ENCODE measurements around the gene OTOR. TPM values are rescaled to one million over a fixed set of nuclear protein-coding genes. Genes with fewer than 3 reads are reported as not detected.

OTOR gene
- total RNA-seq, 4 donors from 2014 or later = not detected

- no peak for TF ChIP-seq POLR2A (IDR thresholded peaks at IDR 0.05)
- H3K4me3 ChIP-seq (ENCODE audit: low read depth, poor library complexity, severe bottlenecking) = no peak overlapping the region
- no peak for DNase-seq (ENCODE audit: low spot score in 2 of 2)
- intact Hi-C loops (cut with DNase I; ENCODE audit: low total_unique reads) = no loop called here
Observed at GRCh38 chr20:16709017-16709416, 39.1 kb upstream of the OTOR start.

GRCh38 chr20:16710781-16711180 is 37.4 kb upstream of the OTOR start:
- WGBS, 2 donors = 70 to 88% methylated on average over 3 of the region's 3 CpGs

GRCh38 chr20:16711661-16712258 is 36.4 kb upstream of the OTOR start:
- 74 to 76% methylated on average over 4 of the region's 4 CpGs for WGBS, 2 donors
- no peak for DNase-seq (ENCODE audit: low spot score in 2 of 2)
- no peak overlapping the region for H3K4me3 ChIP-seq (ENCODE audit: low read depth, poor library complexity, severe bottlenecking)
- TF ChIP-seq POLR2A (IDR thresholded peaks at IDR 0.05) (no peak), CTCF (IDR thresholded peaks at IDR 0.05) (no peak)
- intact Hi-C loops (cut with DNase I; ENCODE audit: low total_unique reads) = loop anchor here (5.0 kb wide), 1 partner anchor 1401 kb away; no protein-coding TSS in a partner anchor

More at GRCh38 chr20:16710781-16711180, 37.4 kb upstream of the OTOR start:
- no peak for DNase-seq (ENCODE audit: low spot score in 2 of 2)
- no peak overlapping the region for H3K4me3 ChIP-seq (ENCODE audit: low read depth, poor library complexity, severe bottlenecking)
- intact Hi-C loops (cut with DNase I; ENCODE audit: low total_unique reads) = loop anchor here (5.0 kb wide), 1 partner anchor 1402 kb away; no protein-coding TSS in a partner anchor
- TF ChIP-seq POLR2A (IDR thresholded peaks at IDR 0.05) (no peak), CTCF (IDR thresholded peaks at IDR 0.05) (no peak)

- 50% methylated on average over 6 of the region's 6 CpGs for WGBS, 2 donors
- no peak overlapping the region for H3K4me3 ChIP-seq (ENCODE audit: low read depth, poor library complexity, severe bottlenecking)
- intact Hi-C loops (cut with DNase I; ENCODE audit: low total_unique reads) = loop anchor here (5.0 kb wide), 1 partner anchor 1400 kb away; no protein-coding TSS in a partner anchor
- DNase-seq (ENCODE audit: low spot score in 2 of 2) = no peak
- TF ChIP-seq CTCF (IDR thresholded peaks at IDR 0.05) = no peak
- no peak for TF ChIP-seq POLR2A (IDR thresholded peaks at IDR 0.05)
Observed at GRCh38 chr20:16712511-16712947, 35.6 kb upstream of the OTOR start.

GRCh38 chr20:16713066-16713465 is 35.1 kb upstream of the OTOR start:
- H3K4me3 ChIP-seq (ENCODE audit: low read depth, poor library complexity, severe bottlenecking) = no peak overlapping the region
- no peak for DNase-seq (ENCODE audit: low spot score in 2 of 2)
- intact Hi-C loops (cut with DNase I; ENCODE audit: low total_unique reads) = loop anchor here (5.0 kb wide), 1 partner anchor 1399 kb away; no protein-coding TSS in a partner anchor
- TF ChIP-seq POLR2A (IDR thresholded peaks at IDR 0.05) = no peak
- TF ChIP-seq CTCF (IDR thresholded peaks at IDR 0.05) = no peak

- H3K4me3 ChIP-seq (ENCODE audit: low read depth, poor library complexity, severe bottlenecking) = no peak overlapping the region
- WGBS, 2 donors = 78 to 84% methylated on average over 5 of the region's 5 CpGs
- TF ChIP-seq CTCF (IDR thresholded peaks at IDR 0.05) (no peak), POLR2A (IDR thresholded peaks at IDR 0.05) (no peak)
- DNase-seq (ENCODE audit: low spot score in 2 of 2) = no peak
- intact Hi-C loops (cut with DNase I; ENCODE audit: low total_unique reads) = loop anchor here (5.0 kb wide), 1 partner anchor 1398 kb away; no protein-coding TSS in a partner anchor
Observed at GRCh38 chr20:16714242-16714641, 33.9 kb upstream of the OTOR start.

Data from lower leg skin (tissue), 4 donors.